Loucy (cell line): Measurements from ENCODE around the gene CNTRL.

ENCODE experiments used
- CTCF ChIP-seq: fragments of 200-600 bp; sonication (generic); conservative IDR thresholded peaks from 2 replicates; pipeline ENCODE4 v1.5.1; 2014; ENCODE audit warnings: mild to moderate bottlenecking, antibody characterized with exemption, low read length
- EZH2phosphoT487 ChIP-seq: fragments of 200-600 bp; IDR thresholded peaks from 2 replicates; pipeline ENCODE4 v1.6.1; 2018; ENCODE audit warnings: antibody characterized with exemption, mild to moderate bottlenecking, moderate library complexity, borderline replicate concordance

GRCh38 chr9:121075251-121076036 lies 689 bp downstream of the CNTRL start:
- 0 out of 2 replicates have a peak, but pooled peaks have one; percentile 30 for TF ChIP-seq CTCF
- no peak for TF ChIP-seq EZH2phosphoT487
